ENCODE data around the gene FOLR2. TPM values are rescaled to one million over a fixed set of nuclear protein-coding genes. Genes with fewer than 3 reads are reported as not detected.

Gene FOLR2
- total RNA-seq, 4 donors from 2014 or later: 6.4 to 16.1 (median 8.6) TPM; not detected in 1

DNA sequence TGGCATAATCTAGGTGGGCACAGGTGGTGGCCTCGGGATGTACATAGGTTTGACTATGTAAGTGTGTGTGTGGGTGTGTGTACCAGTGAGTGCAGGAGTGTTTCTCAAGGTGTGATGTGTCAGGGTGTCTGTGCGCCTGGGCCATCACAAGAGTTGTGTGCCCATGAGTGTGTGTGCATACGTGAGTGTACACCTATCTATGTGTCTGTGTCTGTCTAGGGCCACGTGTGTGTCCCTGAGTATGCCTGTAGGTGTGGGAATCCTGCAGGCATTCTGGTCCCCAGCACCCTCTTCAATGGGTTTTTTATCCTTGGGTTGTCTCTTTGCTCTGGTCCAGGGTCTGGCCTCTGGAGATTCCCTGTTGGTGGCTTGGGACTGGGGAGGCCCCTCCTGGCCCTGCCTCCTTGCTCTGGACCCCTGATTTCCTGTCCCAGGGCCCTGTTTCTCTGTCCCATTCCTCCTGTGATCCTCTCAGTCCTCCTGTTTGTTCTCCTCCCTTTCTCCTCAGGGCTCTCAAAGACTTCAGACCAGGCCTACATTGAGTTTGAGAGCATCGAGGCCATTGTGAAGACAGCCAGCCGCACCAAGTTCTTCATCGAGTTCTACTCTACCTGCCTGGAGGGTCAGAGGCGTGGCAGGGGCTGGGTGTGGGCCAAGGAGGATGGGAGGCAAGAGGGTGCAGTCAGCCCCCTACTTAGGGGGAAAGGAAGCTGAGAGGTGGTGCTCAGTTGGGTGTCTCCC is 17.3 kb downstream of the FOLR2 start:
- Histone ChIP-seq H3K4me3 (no peak overlapping the region), H3K27me3 (no peaks in the 10 kb centered on the region), H3K4me1 (peaks cover 1 to 23% (median 19%) of the 10 kb centered on the region in 4 donors), H3K27ac (no peak overlapping the region), H3K36me3 (peaks cover 0 to 63% (median 18%) of the 10 kb centered on the region in 4 donors), H3K9me3 (no peaks in the 10 kb centered on the region)
- intact Hi-C loops (cut with DNase I; ENCODE audit: low total_unique reads): no loop called here
- 17 to 85% methylated on average over 1 to 8 of the region's 8 CpGs for WGBS, 2 donors (ENCODE audit: low coverage in 1 of 2)
- no peak for DNase-seq
- in situ Hi-C loops (cut with MboI; ENCODE audit: low pct_ligation_motif_present in 1 of 4, low pct_unique_long_range_greater_than_20kb in 1 of 4, low sequenced_read_pairs in 3 of 4): no loop called here
- TF ChIP-seq, protein P1, sequence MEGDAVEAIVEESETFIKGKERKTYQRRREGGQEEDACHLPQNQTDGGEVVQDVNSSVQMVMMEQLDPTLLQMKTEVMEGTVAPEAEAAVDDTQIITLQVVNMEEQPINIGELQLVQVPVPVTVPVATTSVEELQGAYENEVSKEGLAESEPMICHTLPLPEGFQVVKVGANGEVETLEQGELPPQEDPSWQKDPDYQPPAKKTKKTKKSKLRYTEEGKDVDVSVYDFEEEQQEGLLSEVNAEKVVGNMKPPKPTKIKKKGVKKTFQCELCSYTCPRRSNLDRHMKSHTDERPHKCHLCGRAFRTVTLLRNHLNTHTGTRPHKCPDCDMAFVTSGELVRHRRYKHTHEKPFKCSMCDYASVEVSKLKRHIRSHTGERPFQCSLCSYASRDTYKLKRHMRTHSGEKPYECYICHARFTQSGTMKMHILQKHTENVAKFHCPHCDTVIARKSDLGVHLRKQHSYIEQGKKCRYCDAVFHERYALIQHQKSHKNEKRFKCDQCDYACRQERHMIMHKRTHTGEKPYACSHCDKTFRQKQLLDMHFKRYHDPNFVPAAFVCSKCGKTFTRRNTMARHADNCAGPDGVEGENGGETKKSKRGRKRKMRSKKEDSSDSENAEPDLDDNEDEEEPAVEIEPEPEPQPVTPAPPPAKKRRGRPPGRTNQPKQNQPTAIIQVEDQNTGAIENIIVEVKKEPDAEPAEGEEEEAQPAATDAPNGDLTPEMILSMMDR (IDR thresholded peaks at IDR 0.05): no peak
- TF ChIP-seq POLR2A (IDR thresholded peaks at IDR 0.05) (no peak), POLR2AphosphoS5 (IDR thresholded peaks at IDR 0.05) (no peak), EP300 (IDR thresholded peaks at IDR 0.05; ENCODE audit: low read depth) (no peak)

DNA sequence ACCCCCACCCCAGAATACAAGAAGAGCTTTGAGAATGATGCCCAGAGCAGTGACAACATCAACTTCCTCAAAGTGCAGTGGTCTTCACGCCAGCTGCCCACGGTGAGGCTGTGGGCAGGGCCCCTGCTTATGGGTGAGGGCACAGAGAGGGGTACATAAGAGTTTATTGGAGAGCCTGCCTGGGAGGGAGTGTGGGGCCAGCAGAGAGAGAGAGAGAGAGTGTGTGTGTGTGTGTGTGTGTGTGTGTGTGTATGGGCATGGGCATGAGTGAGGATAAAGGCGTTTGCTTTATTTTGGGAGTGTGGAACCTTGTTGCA is 17.9 kb downstream of the FOLR2 start:
- Histone ChIP-seq H3K9me3 (no peaks in the 10 kb centered on the region), H3K27me3 (no peaks in the 10 kb centered on the region), H3K4me3 (no peak overlapping the region), H3K27ac (no peak overlapping the region), H3K4me1 (peaks cover 6 to 28% (median 24%) of the 10 kb centered on the region in 4 donors), H3K36me3 (peaks cover 0 to 60% (median 15%) of the 10 kb centered on the region in 4 donors)
- intact Hi-C loops (cut with DNase I; ENCODE audit: low total_unique reads) (no loop called here), in situ Hi-C loops (cut with MboI; ENCODE audit: low pct_ligation_motif_present in 1 of 4, low pct_unique_long_range_greater_than_20kb in 1 of 4, low sequenced_read_pairs in 3 of 4) (no loop called here)
- no peak for DNase-seq
- TF ChIP-seq POLR2A (IDR thresholded peaks at IDR 0.05): no peak
- WGBS, 2 donors (ENCODE audit: low coverage in 1 of 2): 71 to 79% methylated on average over 1 to 3 of the region's 3 CpGs

DNA sequence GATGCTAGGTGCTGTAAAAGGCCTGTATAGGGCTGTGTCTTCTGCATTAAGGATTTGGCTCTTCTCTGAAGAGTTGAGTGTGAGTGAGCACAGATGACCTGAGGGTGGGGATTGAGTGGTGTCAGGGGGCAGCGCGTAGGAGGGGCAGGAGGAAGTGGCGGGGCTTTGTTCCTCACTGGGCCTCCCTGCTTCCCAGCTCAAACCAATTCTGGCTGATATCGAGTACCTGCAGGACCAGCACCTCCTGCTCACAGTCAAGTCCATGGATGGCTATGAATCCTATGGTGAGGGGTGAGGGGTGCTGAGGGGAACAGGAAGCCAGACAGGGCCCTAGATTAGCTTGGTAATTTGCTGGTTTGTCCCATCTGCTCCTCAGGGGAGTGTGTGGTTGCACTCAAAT is 18.3 kb downstream of the FOLR2 start:
- no peak for DNase-seq
- peaks cover under 1% of the 10 kb centered on the region for H3K27me3 ChIP-seq
- TF ChIP-seq EP300 (IDR thresholded peaks at IDR 0.05; ENCODE audit: low read depth) (no peak), POLR2AphosphoS5 (IDR thresholded peaks at IDR 0.05) (no peak), POLR2A (IDR thresholded peaks at IDR 0.05) (no peak)
- TF ChIP-seq, protein P1 (IDR thresholded peaks at IDR 0.05): no peak
- H3K9me3 ChIP-seq: no peaks in the 10 kb centered on the region
- intact Hi-C loops (cut with DNase I; ENCODE audit: low total_unique reads): no loop called here
- H3K27ac ChIP-seq: no peak overlapping the region
- no peak overlapping the region for H3K4me3 ChIP-seq
- H3K4me1 ChIP-seq: peaks cover 8 to 33% (median 28%) of the 10 kb centered on the region in 4 donors
- H3K36me3 ChIP-seq: peaks cover 0 to 55% (median 14%) of the 10 kb centered on the region in 4 donors
- WGBS, 2 donors (ENCODE audit: low coverage in 1 of 2): 90% methylated on average over 4 of the region's 4 CpGs; no CpG with 5 or more reads in 1 of the 2 donors
- in situ Hi-C loops (cut with MboI; ENCODE audit: low pct_ligation_motif_present in 1 of 4, low pct_unique_long_range_greater_than_20kb in 1 of 4, low sequenced_read_pairs in 3 of 4): no loop called here

DNA sequence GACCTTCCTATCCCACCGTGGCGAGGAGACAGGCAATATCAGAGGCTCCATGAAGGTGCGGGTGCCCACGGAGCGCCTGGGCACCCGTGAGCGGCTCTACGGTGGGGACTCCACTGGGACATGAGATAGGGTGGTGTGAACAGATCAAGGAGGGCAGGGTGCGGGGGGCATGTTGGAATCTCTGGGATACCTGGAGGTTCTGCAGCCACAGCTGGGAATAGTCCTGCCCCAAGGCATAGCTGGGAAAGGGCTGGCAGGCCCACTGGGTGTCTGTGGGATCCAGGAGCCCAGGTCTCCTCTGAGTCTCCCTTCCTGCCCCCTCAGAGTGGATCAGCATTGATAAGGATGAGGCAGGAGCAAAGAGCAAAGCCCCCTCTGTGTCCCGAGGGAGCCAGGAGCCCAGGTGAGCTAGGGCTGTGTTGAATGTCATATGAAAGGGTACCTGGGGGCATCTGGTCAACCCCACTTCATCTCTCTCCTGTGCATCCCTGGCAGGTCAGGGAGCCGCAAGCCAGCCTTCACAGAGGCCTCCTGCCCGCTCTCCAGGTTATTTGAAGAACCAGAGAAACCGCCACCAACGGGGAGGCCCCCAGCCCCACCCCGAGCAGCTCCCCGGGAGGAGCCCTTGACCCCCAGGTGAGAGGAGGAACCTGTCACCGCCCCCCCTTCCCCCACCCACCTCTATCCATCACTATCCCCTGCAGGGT is 18.9 kb downstream of the FOLR2 start:
- Histone ChIP-seq H3K9me3 (no peaks in the 10 kb centered on the region), H3K27me3 (peaks cover 6% of the 10 kb centered on the region), H3K27ac (peak overlapping the region in 2 of 4 donors; percentile 15 to 34), H3K36me3 (peaks cover 0 to 51% (median 14%) of the 10 kb centered on the region in 4 donors), H3K4me3 (no peak overlapping the region), H3K4me1 (peaks cover 8 to 39% (median 34%) of the 10 kb centered on the region in 4 donors)
- in situ Hi-C loops (cut with MboI; ENCODE audit: low pct_ligation_motif_present in 1 of 4, low pct_unique_long_range_greater_than_20kb in 1 of 4, low sequenced_read_pairs in 3 of 4) (no loop called here), intact Hi-C loops (cut with DNase I; ENCODE audit: low total_unique reads) (no loop called here)
- DNase-seq: no peak
- TF ChIP-seq POLR2A (IDR thresholded peaks at IDR 0.05) (no peak), EP300 (IDR thresholded peaks at IDR 0.05; ENCODE audit: low read depth) (no peak), POLR2AphosphoS5 (IDR thresholded peaks at IDR 0.05) (no peak)
- TF ChIP-seq, protein P1 (IDR thresholded peaks at IDR 0.05): no peak
- 95% methylated on average over 8 of the region's 17 CpGs; no CpG with 5 or more reads in 1 of the 2 donors for WGBS, 2 donors (ENCODE audit: low coverage in 1 of 2)
